ENCODE data around the gene ANKZF1. TPM values are rescaled to one million over a fixed set of nuclear protein-coding genes. Genes with fewer than 3 reads are reported as not detected.

ANKZF1 gene
- total and polyA plus RNA-seq, 2 of the 8 experiments (the other 6 are each of a cell fraction or from before 2014, with no cell fraction given): 32.5 to 50.1 TPM

GRCh38 chr2:219218732-219219701 lies 10.6 kb upstream of the ANKZF1 start, which contains the start of gene ABCB6 (continued):
- TF ChIP-seq CHD7 (IDR thresholded peaks at IDR 0.05; ENCODE audit: insufficient replicate concordance, low read length) (no peak), SP4 (IDR thresholded peaks at IDR 0.05; ENCODE audit: low read length) (peak; percentile 79; the same call in 1 of the 2 replicates), POU5F1 (IDR thresholded peaks at IDR 0.05; ENCODE audit: low read depth, low read length) (no peak), ZNF274 (IDR thresholded peaks at IDR 0.05; ENCODE audit: borderline replicate concordance, extremely low read depth, low read length) (no peak), SIX5 (IDR thresholded peaks at IDR 0.05; ENCODE audit: low read depth, low read length) (no peak), SP2 (IDR thresholded peaks at IDR 0.05; ENCODE audit: low read length) (no peak), KDM5A (IDR thresholded peaks at IDR 0.05; ENCODE audit: low read length) (no peak), SIN3A (conservative IDR thresholded peaks at IDR 0.05 in 1 of 2, IDR thresholded peaks at IDR 0.05 in 1 of 2; ENCODE audit: low read depth in 1 of 2, low read length in 2 of 2) (0 out of 4 replicates have a peak, but pooled peaks of 1 of the 2 experiments have one; percentile 34), E2F6 (IDR thresholded peaks at IDR 0.05) (peak; percentile 99)
